Endothelial cell of umbilical vein (primary cell): ENCODE results near the gene PNISR. TPM values are rescaled to one million over a fixed set of nuclear protein-coding genes. Genes with fewer than 3 reads are reported as not detected.

ENCODE experiments used
- BruUV-seq: library from RNA; stranded (reverse); fragments of 400-500 nt; replicated peaks from 2 replicates; lab custom pipeline; 2021; lab: Mats Ljungman, UMichigan
- CTCF ChIA-PET: fragments of 300-600, 350-600 bp; sonication (Branson Sonifier 250); formaldehyde crosslinking; loops from one replicate; lab custom pipeline; 2021; ENCODE audit warnings: antibody characterized with exemption, inconsistent platforms; lab: Charles Lee
- POLR2A ChIA-PET: fragments of 300-600, 350-600 bp; sonication (Branson Sonifier 250); formaldehyde crosslinking; loops from one replicate; lab custom pipeline; 2021; ENCODE audit warnings: antibody characterized with exemption, inconsistent platforms; lab: Charles Lee
- DNase-seq: peaks from one replicate; pipeline ENCODE4 v3.0.0-alpha.2; 2011; ENCODE audit warnings: low read depth, low spot score
- FAIRE-seq: peaks from 2 replicates; lab custom pipeline; 2011; peaks lifted over from hg19 to GRCh38; lab: Jason Lieb, UNC
- H2AFZ ChIP-seq: 2 replicates; pipeline ENCODE4 v1.6.0; 2012; ENCODE audit warnings: low read depth, low read length, control low read depth, inconsistent platforms
- H3K27ac ChIP-seq: 2 replicates; pipeline ENCODE4 v1.5.1; 2011; ENCODE audit warnings: low read depth, mild to moderate bottlenecking, control low read depth, low read length, moderate library complexity; ENCODE audit not compliant: insufficient read depth
- H3K27me3 ChIP-seq, 2 experiments: 2 replicates each; pipeline versions ENCODE4 v1.6.0 to v1.6.1; 2011; ENCODE audit warnings: low read length in 2 of 2, mixed read lengths in 1 of 2; ENCODE audit not compliant: control insufficient read depth in 2 of 2, insufficient read depth in 2 of 2
- H3K36me3 ChIP-seq, 2 experiments: 2 replicates in 1 of 2; 3 replicates in 1 of 2; pipeline ENCODE4 v1.5.1; 2011; ENCODE audit warnings: low read length in 2 of 2, mild to moderate bottlenecking in 1 of 2, moderate library complexity in 1 of 2; ENCODE audit not compliant: control insufficient read depth in 2 of 2, insufficient read depth in 2 of 2; ENCODE audit errors: extremely low read depth in 1 of 2
- H3K4me1 ChIP-seq: 3 replicates; pipeline ENCODE4 v1.5.1; 2011; ENCODE audit warnings: mild to moderate bottlenecking, low read length; ENCODE audit not compliant: control insufficient read depth, insufficient read depth; ENCODE audit errors: extremely low read depth
- H3K4me2 ChIP-seq: 2 replicates; pipeline ENCODE4 v1.6.1; 2011; ENCODE audit warnings: low read length, control low read depth, mixed read lengths; ENCODE audit not compliant: insufficient read depth
- H3K4me3 ChIP-seq, 3 experiments: fragments of 200-600 bp in 1 of 3; sonication (generic), shearing (Covaris generic) in 1 of 3; replicated peaks in 1 of 3; 2 replicates each; pipeline ENCODE4 v1.5.1; 2011 to 2016; ENCODE audit warnings: control low read depth in 3 of 3, low read length in 3 of 3, mild to moderate bottlenecking in 2 of 3, inconsistent platforms in 1 of 3, low read depth in 1 of 3, moderate library complexity in 1 of 3; ENCODE audit not compliant: insufficient read depth in 1 of 3
- H3K79me2 ChIP-seq: 2 replicates; pipeline ENCODE4 v1.6.0; 2012; ENCODE audit warnings: low read length, inconsistent platforms; ENCODE audit not compliant: control insufficient read depth, insufficient read depth
- H3K9ac ChIP-seq: replicated peaks from 2 replicates; pipeline ENCODE3; 2011; ENCODE audit warnings: low read length, control low read depth; ENCODE audit not compliant: insufficient read depth; ENCODE audit errors: extremely low read depth
- H3K9me1 ChIP-seq: replicated peaks from 3 replicates; pipeline ENCODE4 v1.6.0; 2011; ENCODE audit warnings: mild to moderate bottlenecking, low read length; ENCODE audit not compliant: control insufficient read depth, insufficient read depth; ENCODE audit errors: extremely low read depth
- H3K9me3 ChIP-seq: replicated peaks from 2 replicates; pipeline ENCODE4 v1.5.1; 2012; ENCODE audit warnings: low read length, inconsistent platforms; ENCODE audit not compliant: control insufficient read depth, insufficient read depth
- H4K20me1 ChIP-seq: replicated peaks from 2 replicates; pipeline ENCODE3; 2011; ENCODE audit warnings: mild to moderate bottlenecking, low read length; ENCODE audit not compliant: control insufficient read depth, insufficient read depth; ENCODE audit errors: extremely low read depth
- CTCF ChIP-seq, 2 donors: IDR thresholded peaks; 1 replicate in 1 of 2; 2 replicates in 1 of 2; pipeline ENCODE4 v1.5.1; 2011; ENCODE audit warnings: low read length in 2 of 2, mild to moderate bottlenecking in 2 of 2, moderate library complexity in 2 of 2, control low read depth in 1 of 2, inconsistent platforms in 1 of 2, low read depth in 1 of 2; ENCODE audit not compliant: insufficient read depth in 1 of 2; ENCODE audit errors: extremely low read depth in 1 of 2
- EZH2 ChIP-seq: IDR thresholded peaks from 2 replicates; pipeline ENCODE4 v1.6.1; 2012; ENCODE audit warnings: borderline replicate concordance, low read depth, mild to moderate bottlenecking, moderate library complexity, low read length, inconsistent platforms; ENCODE audit not compliant: severe bottlenecking
- FOS ChIP-seq: IDR thresholded peaks from 2 replicates; pipeline ENCODE4 v1.6.1; 2011; ENCODE audit warnings: mild to moderate bottlenecking, low read length, moderate library complexity, borderline replicate concordance; ENCODE audit not compliant: insufficient read depth
- GATA2 ChIP-seq: IDR thresholded peaks from 2 replicates; pipeline ENCODE4 v1.7.0; 2011; ENCODE audit warnings: low read depth, mild to moderate bottlenecking, moderate library complexity, mixed read lengths, low read length; ENCODE audit not compliant: insufficient read length, insufficient read depth
- JUN ChIP-seq: IDR thresholded peaks from 2 replicates; pipeline ENCODE4 v1.6.1; 2011; ENCODE audit warnings: borderline replicate concordance, low read depth; ENCODE audit not compliant: insufficient read length, insufficient read depth
- MYC ChIP-seq: IDR thresholded peaks from one replicate; pipeline ENCODE4 v1.6.1; 2011; ENCODE audit warnings: mild to moderate bottlenecking, low read depth, low read length
- POLR2A ChIP-seq: IDR thresholded peaks from 2 replicates; pipeline ENCODE4 v1.6.1; 2012; ENCODE audit warnings: low read depth, mild to moderate bottlenecking, control low read depth, low read length
- POLR2AphosphoS5 ChIP-seq: IDR thresholded peaks from 2 replicates; pipeline ENCODE4 v1.6.1; 2012; ENCODE audit warnings: low read depth, mild to moderate bottlenecking, control low read depth, low read length, moderate library complexity; ENCODE audit not compliant: insufficient read depth
- dilution Hi-C: fragments of 300-500 bp; cut with MboI; formaldehyde crosslinking; loops from one replicate; pipeline ENCODE4 v1.15.0; 2019; ENCODE audit warnings: low sequenced_read_pairs; ENCODE audit not compliant: extremely low pct_ligation_motif_present
- intact Hi-C: fragments of 100-400 bp; cut with micrococcal nuclease; formaldehyde crosslinking; loops from one replicate; pipeline ENCODE4 v1.10.0; 2022
- polyA plus RNA-seq, 4 experiments: library from polyadenylated mRNA; depleted of rRNA in 3 of 4; stranded (reverse) in 3 of 4; unstranded in 1 of 4; fragments of >200 nt; gene quantifications; 2 replicates each; pipeline versions ENCODE4 v1.2.1 to v1.2.3, GENCODE V29; 2011 to 2012; ENCODE audit warnings: missing spikeins in 1 of 4
- total RNA-seq: library from RNA; stranded (reverse); gene quantifications from 2 replicates; pipeline ENCODE4 v1.2.3, GENCODE V29; 2021
- TF ChIP-seq, protein P1 (sequence below): IDR thresholded peaks from 2 replicates; pipeline ENCODE4 v1.6.1; 2011; ENCODE audit not compliant: insufficient read depth, insufficient read length

PNISR gene
- total and polyA plus RNA-seq, 2 donors (not counting 3 experiments of a cell fraction or from before 2014, with no cell fraction given): 34.6 to 106 TPM

DNA sequence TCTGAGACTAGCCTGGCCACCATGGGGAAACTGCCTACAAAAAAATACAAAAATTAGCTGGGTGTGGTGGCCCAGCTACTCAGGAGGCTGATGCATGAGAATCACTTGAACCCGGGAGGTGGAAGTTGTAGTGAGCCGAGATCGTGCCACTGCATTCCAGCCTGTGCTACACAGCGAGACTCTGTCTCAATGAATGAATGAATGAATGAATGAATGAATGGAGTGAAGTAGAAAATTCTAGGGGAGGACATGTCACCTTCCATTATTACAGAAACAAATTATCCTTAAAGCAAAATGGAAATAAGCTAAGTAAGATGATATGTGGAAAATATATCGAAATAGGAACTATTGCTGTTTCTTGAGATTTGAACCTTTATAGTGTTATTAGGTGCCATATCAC, 2.9 kb upstream of the PNISR start:
- Histone ChIP-seq H3K4me3 (no peak overlapping the region), H3K27ac (no peak overlapping the region), H3K27me3 (no peaks in the 10 kb centered on the region), H4K20me1 (peaks cover 6% of the 10 kb centered on the region), H3K36me3 (no peaks in the 10 kb centered on the region), H3K79me2 (peaks cover 41% of the 10 kb centered on the region), H3K9ac (no peak overlapping the region), H3K9me1 (no peaks in the 10 kb centered on the region), H3K4me1 (peaks cover 25% of the 10 kb centered on the region), H3K9me3 (no peaks in the 10 kb centered on the region), H3K4me2 (no peak overlapping the region), H2AFZ (no peak overlapping the region)
- CTCF ChIA-PET: no interaction called here
- DNase-seq (no peak), FAIRE-seq (no peak)
- POLR2A ChIA-PET: no interaction called here
- dilution Hi-C loops: no loop called here
- no TSS peak for BruUV-seq
- intact Hi-C loops: no loop called here
- TF ChIP-seq FOS: no peak
- no peak for TF ChIP-seq POLR2A
- no peak for TF ChIP-seq EZH2
- no peak for TF ChIP-seq POLR2AphosphoS5
- no peak for TF ChIP-seq GATA2
- TF ChIP-seq, protein P1, sequence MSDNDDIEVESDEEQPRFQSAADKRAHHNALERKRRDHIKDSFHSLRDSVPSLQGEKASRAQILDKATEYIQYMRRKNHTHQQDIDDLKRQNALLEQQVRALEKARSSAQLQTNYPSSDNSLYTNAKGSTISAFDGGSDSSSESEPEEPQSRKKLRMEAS: no peak
- TF ChIP-seq JUN: no peak
- no peak for TF ChIP-seq MYC
- TF ChIP-seq CTCF (IDR thresholded peaks at IDR 0.05; ENCODE audit: extremely low read depth in 1 of 2, insufficient read depth in 1 of 2, low read depth in 1 of 2, low read length in 2 of 2): no peak
